PC-9 (cell line): ENCODE data around the gene KLHL4.

Source experiments
- EZH2 ChIP-seq: fragments of 200-600 bp; sonication (generic); IDR thresholded peaks from 2 replicates; pipeline ENCODE4 v1.8.0; 2017; ENCODE audit warnings: antibody characterized with exemption, low read depth
- TF ChIP-seq, protein P1 (sequence below): fragments of 200-600 bp; sonication (generic); conservative IDR thresholded peaks from 2 replicates; pipeline ENCODE4 v1.6.1; 2017; ENCODE audit warnings: mixed run types, antibody characterized with exemption, mild to moderate bottlenecking, moderate library complexity

DNA sequence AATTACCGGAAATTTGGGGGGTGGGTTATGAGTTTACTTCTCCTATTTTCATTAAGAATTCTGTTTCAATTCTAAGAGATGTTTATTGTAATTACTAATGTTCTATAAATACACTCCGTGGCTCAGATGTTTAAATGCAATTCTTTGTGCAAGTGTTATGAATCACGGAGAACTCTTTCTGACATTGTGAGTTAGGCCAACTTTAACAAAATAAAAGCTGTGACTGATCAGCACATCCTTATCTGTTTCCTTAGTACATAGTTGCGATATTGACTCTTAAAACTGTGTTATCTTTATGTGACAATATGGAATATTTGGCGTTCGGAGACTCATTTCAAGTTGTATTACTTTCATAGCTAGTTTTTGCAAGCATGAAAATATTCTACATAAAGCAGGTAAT is 902 bp downstream of the KLHL4 start:
- TF ChIP-seq, protein P1, sequence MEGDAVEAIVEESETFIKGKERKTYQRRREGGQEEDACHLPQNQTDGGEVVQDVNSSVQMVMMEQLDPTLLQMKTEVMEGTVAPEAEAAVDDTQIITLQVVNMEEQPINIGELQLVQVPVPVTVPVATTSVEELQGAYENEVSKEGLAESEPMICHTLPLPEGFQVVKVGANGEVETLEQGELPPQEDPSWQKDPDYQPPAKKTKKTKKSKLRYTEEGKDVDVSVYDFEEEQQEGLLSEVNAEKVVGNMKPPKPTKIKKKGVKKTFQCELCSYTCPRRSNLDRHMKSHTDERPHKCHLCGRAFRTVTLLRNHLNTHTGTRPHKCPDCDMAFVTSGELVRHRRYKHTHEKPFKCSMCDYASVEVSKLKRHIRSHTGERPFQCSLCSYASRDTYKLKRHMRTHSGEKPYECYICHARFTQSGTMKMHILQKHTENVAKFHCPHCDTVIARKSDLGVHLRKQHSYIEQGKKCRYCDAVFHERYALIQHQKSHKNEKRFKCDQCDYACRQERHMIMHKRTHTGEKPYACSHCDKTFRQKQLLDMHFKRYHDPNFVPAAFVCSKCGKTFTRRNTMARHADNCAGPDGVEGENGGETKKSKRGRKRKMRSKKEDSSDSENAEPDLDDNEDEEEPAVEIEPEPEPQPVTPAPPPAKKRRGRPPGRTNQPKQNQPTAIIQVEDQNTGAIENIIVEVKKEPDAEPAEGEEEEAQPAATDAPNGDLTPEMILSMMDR: no peak
- no peak for TF ChIP-seq EZH2
